Ovary (tissue), 1 donor: ENCODE results near the gene ATG3.

Experiments
- EP300 ChIP-seq: sonication (generic); formaldehyde crosslinking; IDR thresholded peaks from one replicate; pipeline ENCODE4 v1.6.1; 2017; ENCODE audit warnings: antibody characterized with exemption
- POLR2A ChIP-seq: fragments of 450-650 bp; IDR thresholded peaks from one replicate; pipeline ENCODE4 v1.6.1; 2017; ENCODE audit warnings: antibody characterized with exemption, mild to moderate bottlenecking, moderate library complexity

GRCh38 chr3:112498914-112499711, 62.6 kb downstream of the ATG3 start, which contains the start of gene BTLA:
- TF ChIP-seq EP300 = no peak
- TF ChIP-seq POLR2A = no peak
